Panc1 (cell line): ENCODE results near the gene APCDD1. TPM values are rescaled to one million over a fixed set of nuclear protein-coding genes. Genes with fewer than 3 reads are reported as not detected.

Source experiments
- ATAC-seq: fragments of 200-7000 bp; cut with Tn5 transposase; 2 replicates; pipeline ENCODE4 v1.9.1; 2020; ENCODE audit warnings: mild to moderate bottlenecking, moderate library complexity
- BruUV-seq: library from RNA; stranded (reverse); fragments of 400-500 nt; replicated peaks from 2 replicates; lab custom pipeline; 2021; lab: Mats Ljungman, UMichigan
- CTCF ChIA-PET: fragments of 300-600 bp; sonication (Branson Sonifier 250); formaldehyde crosslinking; loops from one replicate; lab custom pipeline; 2022; ENCODE audit warnings: antibody characterized with exemption; lab: Charles Lee
- POLR2A ChIA-PET: fragments of 300-600 bp; sonication (Branson Sonifier 250); formaldehyde crosslinking; loops from one replicate; lab custom pipeline; 2022; ENCODE audit warnings: antibody characterized with exemption; lab: Charles Lee
- DNase-seq: peaks from one replicate; pipeline ENCODE4 v3.0.0-alpha.2; 2010; ENCODE audit warnings: low read depth, low spot score
- H3K27ac ChIP-seq: 2 replicates; pipeline ENCODE4 v1.5.1; 2011; ENCODE audit warnings: mild to moderate bottlenecking, low read length, inconsistent platforms
- H3K27me3 ChIP-seq: fragments of 200-500 bp; sonication (Bioruptor generic); 2 replicates; pipeline ENCODE4 v1.6.0; 2014; ENCODE audit warnings: low read length, inconsistent platforms; ENCODE audit not compliant: control insufficient read depth, insufficient read depth
- H3K36me3 ChIP-seq: fragments of 200-500 bp; sonication (Bioruptor generic); 2 replicates; pipeline ENCODE4 v1.5.1; 2014; ENCODE audit warnings: inconsistent platforms, mild to moderate bottlenecking, low read length, moderate library complexity; ENCODE audit not compliant: control insufficient read depth, insufficient read depth
- H3K4me1 ChIP-seq: 2 replicates; pipeline ENCODE4 v1.5.1; 2011; ENCODE audit warnings: inconsistent platforms, mild to moderate bottlenecking, low read length, moderate library complexity; ENCODE audit not compliant: control insufficient read depth, insufficient read depth
- H3K4me3 ChIP-seq, 2 experiments: 2 replicates each; pipeline ENCODE4 v1.5.1; 2011 to 2012; ENCODE audit warnings: low read depth in 2 of 2, low read length in 2 of 2, mild to moderate bottlenecking in 2 of 2, inconsistent platforms in 1 of 2, moderate library complexity in 1 of 2
- H3K9me3 ChIP-seq: fragments of 200-500 bp; sonication (Bioruptor generic); 2 replicates; pipeline ENCODE4 v1.5.1; 2014; ENCODE audit warnings: low read depth, mild to moderate bottlenecking, inconsistent platforms, low read length, moderate library complexity; ENCODE audit not compliant: control insufficient read depth, insufficient read depth
- CTCF ChIP-seq: fragments of 450-650 bp; IDR thresholded peaks from 2 replicates; pipeline ENCODE4 v1.5.1; 2017; ENCODE audit warnings: mild to moderate bottlenecking
- POLR2AphosphoS5 ChIP-seq: IDR thresholded peaks from 2 replicates; pipeline ENCODE4 v1.6.1; 2012; ENCODE audit warnings: mild to moderate bottlenecking, low read depth, low read length, moderate library complexity
- SIN3A ChIP-seq: IDR thresholded peaks from 2 replicates; pipeline ENCODE4 v1.6.1; 2012; ENCODE audit warnings: low read depth, mild to moderate bottlenecking, low read length, moderate library complexity, borderline replicate concordance; ENCODE audit not compliant: insufficient read depth
- TCF7L2 ChIP-seq: IDR thresholded peaks from 2 replicates; pipeline ENCODE4 v1.6.1; 2011; ENCODE audit warnings: mild to moderate bottlenecking, low read depth, low read length, inconsistent platforms
- in situ Hi-C: cut with HindIII; loops from 2 replicates; pipeline ENCODE4 v1.10.0; 2016; ENCODE audit warnings: low sequenced_read_pairs, low pct_unique_long_range_greater_than_20kb
- intact Hi-C: fragments of 100-400 bp; cut with micrococcal nuclease; formaldehyde crosslinking; loops from one replicate; pipeline ENCODE4 v1.10.0; 2022; ENCODE audit not compliant: unreplicated experiment
- total RNA-seq: library from RNA; stranded (reverse); gene quantifications from one replicate; pipeline ENCODE4 v1.2.1, GENCODE V29; 2021; ENCODE audit not compliant: unreplicated experiment
- TF ChIP-seq, protein P1 (sequence below), 2 experiments: IDR thresholded peaks; 2 replicates each; pipeline ENCODE4 v1.6.1; 2011 to 2012; ENCODE audit warnings: low read depth in 2 of 2, control low read depth in 1 of 2, low read length in 1 of 2, mild to moderate bottlenecking in 1 of 2, moderate library complexity in 1 of 2; ENCODE audit not compliant: insufficient read depth in 1 of 2

The APCDD1 gene
- total RNA-seq, 1 experiment from 2014 or later: 0.36 TPM

- TF ChIP-seq POLR2AphosphoS5: no peak
- TF ChIP-seq, protein P1, sequence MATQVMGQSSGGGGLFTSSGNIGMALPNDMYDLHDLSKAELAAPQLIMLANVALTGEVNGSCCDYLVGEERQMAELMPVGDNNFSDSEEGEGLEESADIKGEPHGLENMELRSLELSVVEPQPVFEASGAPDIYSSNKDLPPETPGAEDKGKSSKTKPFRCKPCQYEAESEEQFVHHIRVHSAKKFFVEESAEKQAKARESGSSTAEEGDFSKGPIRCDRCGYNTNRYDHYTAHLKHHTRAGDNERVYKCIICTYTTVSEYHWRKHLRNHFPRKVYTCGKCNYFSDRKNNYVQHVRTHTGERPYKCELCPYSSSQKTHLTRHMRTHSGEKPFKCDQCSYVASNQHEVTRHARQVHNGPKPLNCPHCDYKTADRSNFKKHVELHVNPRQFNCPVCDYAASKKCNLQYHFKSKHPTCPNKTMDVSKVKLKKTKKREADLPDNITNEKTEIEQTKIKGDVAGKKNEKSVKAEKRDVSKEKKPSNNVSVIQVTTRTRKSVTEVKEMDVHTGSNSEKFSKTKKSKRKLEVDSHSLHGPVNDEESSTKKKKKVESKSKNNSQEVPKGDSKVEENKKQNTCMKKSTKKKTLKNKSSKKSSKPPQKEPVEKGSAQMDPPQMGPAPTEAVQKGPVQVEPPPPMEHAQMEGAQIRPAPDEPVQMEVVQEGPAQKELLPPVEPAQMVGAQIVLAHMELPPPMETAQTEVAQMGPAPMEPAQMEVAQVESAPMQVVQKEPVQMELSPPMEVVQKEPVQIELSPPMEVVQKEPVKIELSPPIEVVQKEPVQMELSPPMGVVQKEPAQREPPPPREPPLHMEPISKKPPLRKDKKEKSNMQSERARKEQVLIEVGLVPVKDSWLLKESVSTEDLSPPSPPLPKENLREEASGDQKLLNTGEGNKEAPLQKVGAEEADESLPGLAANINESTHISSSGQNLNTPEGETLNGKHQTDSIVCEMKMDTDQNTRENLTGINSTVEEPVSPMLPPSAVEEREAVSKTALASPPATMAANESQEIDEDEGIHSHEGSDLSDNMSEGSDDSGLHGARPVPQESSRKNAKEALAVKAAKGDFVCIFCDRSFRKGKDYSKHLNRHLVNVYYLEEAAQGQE (IDR thresholded peaks at IDR 0.05; ENCODE audit: insufficient read depth in 1 of 2, low read depth in 2 of 2, low read length in 1 of 2): no peak
- no peak for TF ChIP-seq SIN3A
- no peak for TF ChIP-seq CTCF
- no peak for TF ChIP-seq TCF7L2
- Histone ChIP-seq H3K4me3 (no peak overlapping the region), H3K9me3 (no peaks in the 10 kb centered on the region), H3K36me3 (no peaks in the 10 kb centered on the region), H3K27ac (no peak overlapping the region), H3K4me1 (no peaks in the 10 kb centered on the region), H3K27me3 (peaks cover 2% of the 10 kb centered on the region; the same call in 1 of the 2 replicates)
- DNase-seq: no peak
- CTCF ChIA-PET: no interaction called here
- intact Hi-C loops (no loop called here), in situ Hi-C loops (no loop called here)
- POLR2A ChIA-PET: no interaction called here
- BruUV-seq: no TSS peak
- ATAC-seq: no peak
Observed at GRCh38 chr18:10422731-10423130, 31.7 kb upstream of the APCDD1 start.

DNA sequence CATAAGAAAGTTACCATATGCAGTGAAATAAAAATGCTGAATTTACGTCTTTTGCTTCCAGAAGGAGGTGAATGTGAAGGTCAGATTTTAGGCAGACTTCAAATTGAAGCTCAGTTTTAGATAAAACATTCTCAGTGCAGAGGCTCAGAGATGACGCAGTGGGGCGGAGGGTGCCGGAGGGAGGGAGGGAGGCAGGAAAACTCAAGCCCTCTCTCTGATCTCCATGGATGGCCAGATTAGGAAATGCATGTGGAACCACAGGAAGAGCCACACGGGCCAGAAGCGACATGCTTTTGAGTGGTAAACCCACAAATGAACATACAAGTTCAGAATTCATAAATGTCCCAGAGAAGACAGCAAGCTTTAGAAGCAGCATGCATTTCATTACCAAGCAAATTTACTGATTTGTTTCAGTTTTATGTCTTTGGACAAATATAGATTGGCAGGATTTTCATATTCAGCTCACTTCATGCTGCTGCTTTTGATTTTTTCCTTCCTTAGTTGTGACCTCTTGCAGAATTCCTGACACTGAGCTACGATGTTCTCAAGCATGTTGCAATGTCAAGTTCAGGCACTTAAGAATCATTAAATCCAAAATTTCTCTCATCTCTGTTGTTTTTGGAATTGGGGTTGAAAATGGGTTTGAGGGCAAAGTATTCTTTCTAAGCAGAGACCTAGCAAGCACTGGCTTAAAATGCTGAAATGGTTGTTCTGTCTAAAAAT, 29.7 kb upstream of the APCDD1 start:
- intact Hi-C loops (no loop called here), in situ Hi-C loops (no loop called here)
- TF ChIP-seq TCF7L2 (no peak), CTCF (no peak), SIN3A (no peak), POLR2AphosphoS5 (no peak)
- TF ChIP-seq, protein P1 (IDR thresholded peaks at IDR 0.05; ENCODE audit: insufficient read depth in 1 of 2, low read depth in 2 of 2, low read length in 1 of 2): no peak
- peaks cover 2% of the 10 kb centered on the region; the same call in 1 of the 2 replicates for H3K27me3 ChIP-seq
- ATAC-seq (no peak), DNase-seq (no peak)
- H3K4me1 ChIP-seq: no peaks in the 10 kb centered on the region
- CTCF ChIA-PET: no interaction called here
- H3K9me3 ChIP-seq: no peaks in the 10 kb centered on the region
- H3K4me3 ChIP-seq: no peak overlapping the region
- BruUV-seq: no TSS peak
- POLR2A ChIA-PET: no interaction called here
- H3K27ac ChIP-seq: no peak overlapping the region
- H3K36me3 ChIP-seq: no peaks in the 10 kb centered on the region
